A549 (cell line): Measurements from ENCODE around the gene TOM1L2.

ENCODE experiments used
- CBX2 ChIP-seq: fragments of 200-600 bp; sonication (generic); IDR thresholded peaks from 2 replicates; pipeline ENCODE4 v1.6.1; 2016; ENCODE audit warnings: low read depth, mild to moderate bottlenecking, borderline replicate concordance
- RAD21 ChIP-seq, 2 experiments: fragments of >200 bp in 1 of 2; sonication (Bioruptor Twin) in 1 of 2; formaldehyde crosslinking in 1 of 2; IDR thresholded peaks in 1 of 2; conservative IDR thresholded peaks in 1 of 2; 2 replicates in 1 of 2; 3 replicates in 1 of 2; pipeline ENCODE4 v1.6.1; 2012 to 2018; ENCODE audit warnings: inconsistent platforms in 1 of 2

GRCh38 chr17:17942846-17943245, 29.4 kb downstream of the TOM1L2 start:
- TF ChIP-seq CBX2 (no peak), RAD21 (conservative IDR thresholded peaks at IDR 0.05 in 1 of 2, IDR thresholded peaks at IDR 0.05 in 1 of 2) (no peak)
